Upper lobe of left lung (tissue), 6 donors: Measurements from ENCODE around the gene GNL1. TPM values are rescaled to one million over a fixed set of nuclear protein-coding genes. Genes with fewer than 3 reads are reported as not detected.

Source experiments
- ATAC-seq, 2 donors: fragments of 200-7000 bp; cut with Tn5 transposase; one replicate each; pipeline ENCODE4 v1.9.1; 2022; ENCODE audit warnings: mild to moderate bottlenecking in 2 of 2, moderate library complexity in 2 of 2; ENCODE audit not compliant: low FRiP score in 2 of 2
- DNase-seq, 2 donors: peaks; one replicate each; pipeline ENCODE4 v3.0.0-alpha.2; 2019 to 2020
- H3K27ac ChIP-seq, 4 donors: fragments of 200-600 bp; sonication (generic); one replicate each; pipeline ENCODE4 v1.5.1; 2016 to 2019
- H3K27me3 ChIP-seq, 4 donors: fragments of 200-600 bp; sonication (generic); one replicate each; pipeline ENCODE4 v1.5.1; 2017 to 2019
- H3K36me3 ChIP-seq, 4 donors: fragments of 200-600 bp; sonication (generic); one replicate each; pipeline ENCODE4 v1.5.1; 2016 to 2019
- H3K4me1 ChIP-seq, 4 donors: fragments of 200-600 bp; sonication (generic); one replicate each; pipeline ENCODE4 v1.5.1; 2018 to 2019
- H3K4me3 ChIP-seq, 4 donors: fragments of 200-600 bp; sonication (generic); one replicate each; pipeline ENCODE4 v1.5.1; 2017 to 2019; ENCODE audit warnings: mild to moderate bottlenecking in 2 of 4, moderate library complexity in 1 of 4
- H3K9me3 ChIP-seq, 4 donors: fragments of 200-600 bp; sonication (generic); one replicate each; pipeline ENCODE4 v1.5.1; 2018 to 2019
- EP300 ChIP-seq, 4 donors: sonication (generic); formaldehyde crosslinking; IDR thresholded peaks; one replicate each; pipeline ENCODE4 v1.5.1; 2017; ENCODE audit warnings: antibody characterized with exemption in 4 of 4, control low read depth in 2 of 4
- POLR2A ChIP-seq, 4 donors: fragments of 450-650 bp; IDR thresholded peaks; one replicate each; pipeline ENCODE4 v1.5.1; 2016 to 2017; ENCODE audit warnings: antibody characterized with exemption in 4 of 4, mild to moderate bottlenecking in 2 of 4
- POLR2AphosphoS5 ChIP-seq, 2 donors: sonication (generic); formaldehyde crosslinking; IDR thresholded peaks; one replicate each; pipeline ENCODE4 v1.5.1; 2017; ENCODE audit warnings: antibody characterized with exemption in 2 of 2
- WGBS, 2 donors: methylation state at CpG; one replicate each; pipeline ENCODE4 v1.1.5; 2017 to 2018; 5-methylcytosine and 5-hydroxymethylcytosine counted together
- total RNA-seq, 6 donors: library from RNA; depleted of rRNA in 4 of 6; stranded (reverse); fragments of >200 nt in 4 of 6; gene quantifications; one replicate each; pipeline versions ENCODE4 v1.1.0 to v1.2.1, GENCODE V29; 2016 to 2021
- TF ChIP-seq, protein P1 (sequence below), 6 experiments: fragments of 450-650 bp in 4 of 6; fragments of 200-600 bp in 2 of 6; sonication (generic) in 2 of 6; IDR thresholded peaks; one replicate each; pipeline ENCODE4 v1.5.1; 2016 to 2019; ENCODE audit warnings: antibody characterized with exemption in 6 of 6
- donor health status: DM: no; HTN: no; CAD: no; lungs with moderate emphysema.
- donor health status: DM: no; HTN: yes; CAD: no; lungs with severe emphysema.

GNL1 gene
- total RNA-seq, 6 donors from 2014 or later, result 30.4 to 60.6 (median 51.2) TPM

DNA sequence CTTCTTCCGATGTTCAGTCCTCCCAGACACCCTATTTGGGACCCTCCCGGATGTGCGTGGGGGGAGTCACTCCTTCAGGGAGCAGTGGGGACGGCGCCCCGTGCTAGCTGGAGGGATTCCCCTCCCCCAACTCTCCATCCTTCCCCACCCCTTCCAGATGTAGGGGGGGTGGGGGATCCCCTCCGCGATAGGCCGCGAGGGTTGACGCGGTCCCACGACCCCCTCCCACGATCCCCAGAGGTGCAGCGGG is 548 bp downstream of the GNL1 start:
- H3K4me3 ChIP-seq, result peak overlapping the region; percentile 88 to 94 (median 92)
- H3K9me3 ChIP-seq, result no peaks in the 10 kb centered on the region
- no peak for DNase-seq
- 1 to 4% methylated on average over 3 to 15 of the region's 15 CpGs for WGBS, 2 donors
- TF ChIP-seq POLR2A (IDR thresholded peaks at IDR 0.05), result no peak
- no peak for TF ChIP-seq POLR2AphosphoS5 (IDR thresholded peaks at IDR 0.05)
- no peak for TF ChIP-seq EP300 (IDR thresholded peaks at IDR 0.05)
- TF ChIP-seq, protein P1, sequence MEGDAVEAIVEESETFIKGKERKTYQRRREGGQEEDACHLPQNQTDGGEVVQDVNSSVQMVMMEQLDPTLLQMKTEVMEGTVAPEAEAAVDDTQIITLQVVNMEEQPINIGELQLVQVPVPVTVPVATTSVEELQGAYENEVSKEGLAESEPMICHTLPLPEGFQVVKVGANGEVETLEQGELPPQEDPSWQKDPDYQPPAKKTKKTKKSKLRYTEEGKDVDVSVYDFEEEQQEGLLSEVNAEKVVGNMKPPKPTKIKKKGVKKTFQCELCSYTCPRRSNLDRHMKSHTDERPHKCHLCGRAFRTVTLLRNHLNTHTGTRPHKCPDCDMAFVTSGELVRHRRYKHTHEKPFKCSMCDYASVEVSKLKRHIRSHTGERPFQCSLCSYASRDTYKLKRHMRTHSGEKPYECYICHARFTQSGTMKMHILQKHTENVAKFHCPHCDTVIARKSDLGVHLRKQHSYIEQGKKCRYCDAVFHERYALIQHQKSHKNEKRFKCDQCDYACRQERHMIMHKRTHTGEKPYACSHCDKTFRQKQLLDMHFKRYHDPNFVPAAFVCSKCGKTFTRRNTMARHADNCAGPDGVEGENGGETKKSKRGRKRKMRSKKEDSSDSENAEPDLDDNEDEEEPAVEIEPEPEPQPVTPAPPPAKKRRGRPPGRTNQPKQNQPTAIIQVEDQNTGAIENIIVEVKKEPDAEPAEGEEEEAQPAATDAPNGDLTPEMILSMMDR (IDR thresholded peaks at IDR 0.05), result no peak
- no peak for ATAC-seq
- H3K27me3 ChIP-seq, result no peaks in the 10 kb centered on the region
- H3K36me3 ChIP-seq, result peaks cover 0 to 39% (median 32%) of the 10 kb centered on the region in 4 donors
- peak overlapping the region; percentile 96 to 99 (median 98) for H3K27ac ChIP-seq
- peaks cover 17 to 25% (median 22%) of the 10 kb centered on the region in 4 donors for H3K4me1 ChIP-seq

DNA sequence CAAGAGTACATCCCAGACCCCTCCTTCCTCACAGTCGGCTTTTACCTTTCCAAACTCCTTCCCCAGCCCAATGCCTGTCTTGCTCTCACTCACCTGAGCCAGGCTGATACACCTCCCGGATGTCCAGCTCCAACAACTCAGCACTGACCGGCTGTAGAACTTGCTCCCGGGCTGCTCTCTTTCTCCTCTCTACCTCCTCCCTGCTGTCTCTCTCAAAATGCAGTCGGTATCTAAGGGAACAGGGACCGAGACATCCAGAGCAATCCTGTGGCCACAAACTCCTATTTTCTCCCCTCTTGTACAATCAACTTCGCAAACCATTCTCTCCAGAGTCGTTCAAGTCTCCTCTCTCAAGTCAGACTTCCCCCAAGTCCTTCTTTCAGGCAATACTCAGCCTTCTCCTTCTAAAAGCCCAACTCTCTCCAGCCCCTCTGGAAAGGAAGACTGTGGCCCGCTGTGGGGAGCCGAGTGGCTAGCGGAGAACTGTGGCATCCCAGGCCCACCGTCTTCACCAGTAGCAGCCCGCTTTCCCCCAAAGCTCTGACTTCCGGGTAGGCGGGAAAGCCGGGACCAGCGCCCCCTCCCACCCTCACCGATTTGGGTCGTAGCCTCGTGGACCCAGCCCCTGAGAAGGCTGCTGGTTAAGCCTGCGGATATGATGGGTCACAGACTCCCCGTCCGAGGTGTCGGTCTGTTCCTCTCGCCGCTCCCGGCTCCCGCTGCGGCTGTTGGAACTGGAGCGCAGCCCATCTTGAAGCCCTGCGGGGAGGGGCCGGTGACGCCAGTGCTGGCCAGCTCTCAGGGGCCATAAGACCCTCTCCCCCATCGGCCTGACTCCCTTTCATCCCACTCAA is 1.1 kb downstream of the GNL1 start:
- DNase-seq, result peak; percentile 40 to 90
- Histone ChIP-seq H3K4me1 (peaks cover 17 to 25% (median 22%) of the 10 kb centered on the region in 4 donors), H3K36me3 (peaks cover 0 to 44% (median 37%) of the 10 kb centered on the region in 4 donors), H3K4me3 (peak overlapping the region; percentile 88 to 94 (median 92)), H3K9me3 (no peaks in the 10 kb centered on the region), H3K27ac (peak overlapping the region; percentile 96 to 99 (median 98)), H3K27me3 (no peaks in the 10 kb centered on the region)
- no peak for TF ChIP-seq POLR2AphosphoS5 (IDR thresholded peaks at IDR 0.05)
- TF ChIP-seq EP300 (IDR thresholded peaks at IDR 0.05), result no peak
- TF ChIP-seq POLR2A (IDR thresholded peaks at IDR 0.05), result peak in 1 of 4 donors; percentile 15
- TF ChIP-seq, protein P1 (IDR thresholded peaks at IDR 0.05), result peak in 1 of 6 experiments; percentile 8
- peak in 1 of 2 donors; percentile 29 for ATAC-seq
- WGBS, 2 donors, result 16 to 27% methylated on average over 18 to 34 of the region's 34 CpGs

DNA sequence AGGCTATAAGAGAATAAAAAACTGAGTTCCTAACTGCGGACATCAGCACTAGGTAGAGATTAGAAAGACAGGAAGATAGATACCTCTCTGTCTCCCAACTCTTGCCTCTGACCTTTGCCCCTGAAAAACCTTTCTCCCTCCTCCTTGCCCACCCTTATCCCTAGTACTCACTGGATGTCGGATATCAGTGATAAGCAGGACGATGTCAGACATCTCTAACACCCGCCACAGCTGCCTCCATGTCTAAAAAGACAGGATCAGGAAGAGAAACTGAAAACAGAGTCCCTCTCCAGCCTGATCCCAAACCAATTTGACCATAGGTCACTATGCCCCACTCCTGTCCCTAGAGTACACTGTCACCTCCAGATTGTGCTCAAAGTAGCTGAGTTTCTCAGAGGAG is 1.9 kb downstream of the GNL1 start:
- Histone ChIP-seq H3K4me1 (peaks cover 17 to 25% (median 22%) of the 10 kb centered on the region in 4 donors), H3K4me3 (no peak overlapping the region), H3K36me3 (peaks cover 0 to 52% (median 39%) of the 10 kb centered on the region in 4 donors), H3K9me3 (no peaks in the 10 kb centered on the region), H3K27ac (peak overlapping the region in 2 of 4 donors; percentile 98 to 99), H3K27me3 (no peaks in the 10 kb centered on the region)
- 91 to 93% methylated on average over 4 of the region's 4 CpGs for WGBS, 2 donors
- TF ChIP-seq EP300 (IDR thresholded peaks at IDR 0.05) (no peak), POLR2A (IDR thresholded peaks at IDR 0.05) (no peak), POLR2AphosphoS5 (IDR thresholded peaks at IDR 0.05) (no peak)
- TF ChIP-seq, protein P1 (IDR thresholded peaks at IDR 0.05), result no peak
- DNase-seq, result no peak
- no peak for ATAC-seq

DNA sequence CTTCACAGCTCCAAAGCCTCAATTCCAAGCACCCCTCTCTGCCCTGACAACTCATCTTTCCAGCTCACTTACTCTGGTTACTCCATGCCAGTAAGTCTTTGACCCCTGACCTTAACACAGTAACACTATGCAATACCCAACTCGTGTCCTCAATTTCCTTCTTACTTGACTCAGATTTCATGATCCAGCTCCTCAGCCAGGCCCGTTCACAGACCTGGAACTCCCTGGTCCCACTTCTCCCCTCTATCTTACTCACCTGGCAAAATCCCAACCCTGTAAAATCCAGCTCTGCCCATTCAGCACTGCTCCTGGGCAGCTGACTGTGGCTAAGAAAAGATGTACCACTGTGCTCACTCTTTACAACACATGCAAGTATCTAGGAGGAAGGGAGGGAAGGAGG is 7.9 kb downstream of the GNL1 start:
- no peak overlapping the region for H3K27ac ChIP-seq
- WGBS, 2 donors, result 59 to 65% methylated on average over 2 of the region's 2 CpGs
- H3K9me3 ChIP-seq, result no peaks in the 10 kb centered on the region
- TF ChIP-seq, protein P1 (IDR thresholded peaks at IDR 0.05), result no peak
- TF ChIP-seq EP300 (IDR thresholded peaks at IDR 0.05) (no peak), POLR2A (IDR thresholded peaks at IDR 0.05) (no peak), POLR2AphosphoS5 (IDR thresholded peaks at IDR 0.05) (no peak)
- peaks cover 0 to 76% (median 49%) of the 10 kb centered on the region in 4 donors for H3K36me3 ChIP-seq
- DNase-seq (no peak), ATAC-seq (no peak)
- no peak overlapping the region for H3K4me3 ChIP-seq
- no peaks in the 10 kb centered on the region for H3K27me3 ChIP-seq
- H3K4me1 ChIP-seq, result peaks cover 9 to 15% (median 11%) of the 10 kb centered on the region in 4 donors
